Fibroblast of skin of right biceps (primary cell): Measurements from ENCODE around the gene IL18RAP.
A peak's percentile ranks its signal among the peaks of the same experiment; 100 is the strongest.

ENCODE experiments used
- DNase-seq: peaks from one replicate; pipeline ENCODE4 v3.0.0-alpha.2; 2013

IL18RAP gene

GRCh38 chr2:102423368-102423767 lies 408 bp downstream of the IL18RAP start:
- no peak for DNase-seq

- DNase-seq, result no peak
Measured at GRCh38 chr2:102424754-102425153, 1.8 kb downstream of the IL18RAP start.

GRCh38 chr2:102425441-102426132 lies 2.6 kb downstream of the IL18RAP start:
- no peak for DNase-seq

DNA sequence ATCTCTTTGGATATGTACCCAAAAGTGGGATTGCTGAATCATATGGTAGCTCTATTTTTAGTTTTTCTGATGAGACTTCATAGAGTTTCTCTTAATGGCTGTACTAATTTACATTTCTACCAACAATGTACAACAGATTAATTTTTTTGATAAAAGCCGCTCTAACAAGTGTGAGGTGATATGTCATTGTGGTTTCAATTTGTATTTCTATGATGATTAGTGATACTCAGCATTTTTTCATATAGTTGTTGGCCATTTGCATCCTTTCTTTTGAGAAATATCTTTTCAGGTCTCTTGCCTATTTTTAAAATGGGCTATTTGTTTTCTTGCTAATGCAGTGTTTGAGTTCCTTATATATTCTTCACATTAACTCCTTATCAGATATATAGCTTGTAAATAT lies 4.3 kb downstream of the IL18RAP start:
- no peak for DNase-seq

DNA sequence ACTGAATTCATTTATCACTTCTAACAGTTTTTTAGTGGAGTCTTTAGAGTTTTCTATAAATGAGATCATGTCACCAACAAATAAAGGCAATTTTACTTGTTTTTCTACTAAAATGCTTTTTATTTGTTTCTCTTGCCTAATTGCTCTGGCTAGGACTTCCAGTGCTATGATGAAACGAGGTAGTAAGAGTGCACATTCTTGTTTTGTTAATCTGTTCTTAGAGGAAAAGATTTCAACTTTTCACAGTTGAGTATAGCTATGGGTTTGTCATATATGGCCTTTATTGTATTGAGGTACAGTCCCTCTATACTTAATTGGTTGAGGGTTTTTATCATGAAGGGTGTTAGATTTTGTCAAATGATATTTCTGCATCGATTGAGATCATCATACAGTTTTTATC lies 5.6 kb downstream of the IL18RAP start:
- no peak for DNase-seq

DNA sequence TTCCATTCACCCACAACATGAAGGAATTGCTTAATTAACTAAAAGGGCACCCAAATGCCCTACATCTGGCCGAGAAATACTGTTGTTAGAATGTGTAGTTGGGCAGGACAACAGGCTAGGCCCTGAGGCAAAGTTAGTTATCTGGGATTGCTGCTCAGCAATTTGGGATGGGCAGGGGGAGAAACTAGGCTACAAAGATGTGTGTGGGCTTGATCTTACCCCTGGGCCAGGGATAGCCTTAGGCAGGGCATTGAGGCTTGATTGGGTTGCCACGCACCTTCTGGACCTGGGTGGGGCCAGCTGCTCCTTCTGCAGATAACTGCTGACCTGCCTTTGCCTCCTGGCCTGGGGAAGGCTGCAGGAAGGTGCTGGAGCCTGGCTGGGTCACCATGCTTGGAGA lies 9.4 kb downstream of the IL18RAP start:
- DNase-seq, result no peak

DNA sequence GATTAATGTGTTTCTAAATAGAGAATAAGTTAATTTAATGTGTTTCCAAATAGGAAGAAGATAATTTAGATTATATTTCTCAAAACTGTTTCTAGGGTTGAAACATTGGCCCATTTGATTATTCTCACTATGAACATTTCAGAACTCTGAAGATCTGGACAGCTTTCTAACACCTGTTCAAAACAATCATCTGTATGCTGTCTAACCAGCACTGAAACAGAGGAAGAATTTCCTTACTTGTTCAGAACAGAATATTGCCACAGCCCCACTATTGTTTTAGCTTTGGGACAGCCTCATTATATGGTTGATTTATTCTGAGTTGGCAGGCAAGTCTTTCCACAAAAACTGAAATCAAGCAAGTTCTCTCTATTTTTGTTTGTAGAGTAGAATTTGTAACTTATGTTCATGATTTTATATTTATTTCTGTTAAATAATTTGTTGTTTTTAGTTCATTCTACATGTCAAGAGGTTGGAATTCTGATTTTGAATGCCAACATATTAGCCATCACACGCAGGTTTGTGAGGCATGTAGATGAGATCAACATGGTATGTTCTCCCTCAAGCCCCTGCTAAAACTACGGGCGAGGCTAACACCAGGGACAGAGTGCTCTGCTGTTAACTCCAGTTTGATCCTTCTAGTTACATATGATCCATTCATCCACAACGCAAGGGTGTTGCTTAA lies 11.2 kb downstream of the IL18RAP start:
- no peak for DNase-seq

GRCh38 chr2:102434655-102435381 lies 11.9 kb downstream of the IL18RAP start:
- DNase-seq, result no peak

- DNase-seq, result no peak
Measured at GRCh38 chr2:102435741-102436140, 12.8 kb downstream of the IL18RAP start.

- DNase-seq, result peak; percentile 55
Measured at GRCh38 chr2:102436323-102436722, 13.4 kb downstream of the IL18RAP start.

DNA sequence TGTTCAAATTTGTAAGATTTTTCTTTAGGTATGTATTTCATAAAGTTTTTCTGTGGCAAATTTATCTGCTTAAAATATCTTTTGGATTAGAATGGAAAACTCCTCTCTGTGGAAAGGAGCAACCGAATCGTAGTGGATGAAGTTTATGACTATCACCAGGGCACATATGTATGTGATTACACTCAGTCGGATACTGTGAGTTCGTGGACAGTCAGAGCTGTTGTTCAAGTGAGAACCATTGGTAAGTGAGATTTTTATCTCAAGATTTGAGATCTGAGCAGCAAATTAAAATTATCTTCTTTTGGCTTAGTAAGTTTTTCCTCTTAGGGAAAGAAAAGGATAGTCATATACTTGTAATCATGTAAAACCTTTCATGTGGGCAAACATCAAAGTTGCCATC lies 14.2 kb downstream of the IL18RAP start:
- DNase-seq, result peak; percentile 7

DNA sequence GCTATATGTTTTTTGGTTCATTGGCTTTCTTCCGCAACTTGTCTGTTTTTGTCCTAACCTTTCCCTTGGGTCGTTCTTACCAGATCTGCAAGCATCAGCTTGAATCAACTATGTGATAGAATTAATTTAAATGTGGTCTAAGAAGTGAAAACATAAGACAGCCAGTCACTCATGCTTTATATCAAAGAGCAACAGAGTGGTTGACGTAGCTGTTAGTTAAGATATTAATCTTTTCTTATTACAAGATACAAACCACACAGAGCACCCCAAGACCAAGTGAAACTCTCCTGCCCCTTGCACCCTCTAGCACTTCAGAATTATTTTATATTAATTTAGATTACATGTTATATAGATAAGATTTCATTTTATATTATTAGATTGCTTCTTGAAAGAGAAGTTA lies 15.2 kb downstream of the IL18RAP start:
- DNase-seq, result no peak

DNA sequence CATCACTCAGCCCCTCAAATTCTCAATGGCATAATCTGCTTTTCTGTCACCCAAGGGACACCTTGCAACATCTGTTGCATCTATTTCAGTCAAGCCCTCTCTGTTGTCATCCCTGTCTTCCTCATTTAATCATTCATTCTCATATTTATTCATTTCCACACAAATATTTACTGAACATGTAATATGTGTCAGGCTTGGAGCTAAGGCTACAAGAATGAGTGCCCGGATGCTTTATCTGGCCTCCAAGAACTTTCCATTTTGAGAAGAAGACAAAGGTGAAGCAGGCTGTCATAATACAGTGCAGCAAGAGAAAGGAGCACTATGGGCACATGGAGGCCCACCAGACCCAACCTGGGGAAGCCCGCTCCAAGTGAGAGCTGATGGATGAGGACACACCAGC lies 15.6 kb downstream of the IL18RAP start:
- DNase-seq, result no peak

DNA sequence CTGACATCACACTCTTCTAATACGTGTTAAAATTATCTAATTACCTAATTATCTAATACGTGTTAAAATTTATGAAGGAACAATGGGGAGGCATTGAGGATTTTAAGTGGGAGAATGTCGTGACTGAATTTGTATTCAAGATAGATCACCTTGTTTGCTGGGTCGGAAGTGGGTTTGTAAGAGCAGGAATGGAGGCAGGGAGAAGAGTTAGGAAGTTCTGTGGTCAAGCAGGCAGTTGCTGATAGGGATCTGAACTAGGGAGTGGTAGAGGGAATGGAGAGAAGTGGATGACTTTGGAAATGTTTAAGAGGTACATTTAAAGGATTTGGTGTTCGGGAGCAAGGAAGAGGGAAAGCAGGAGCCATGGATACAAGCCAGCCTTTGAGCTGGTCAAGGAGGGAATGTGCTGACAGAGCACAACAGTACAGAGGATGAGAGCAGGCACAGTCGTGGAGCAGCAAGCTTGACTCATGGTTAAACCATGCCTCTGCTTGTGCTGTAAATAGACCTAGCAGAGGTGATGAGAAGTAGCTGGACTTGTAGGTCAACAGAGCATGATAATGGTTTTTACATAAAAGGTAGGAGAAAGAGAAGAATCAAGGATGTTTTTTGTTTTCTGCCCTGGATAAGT lies 16.2 kb downstream of the IL18RAP start:
- DNase-seq, result peak; percentile 79

DNA sequence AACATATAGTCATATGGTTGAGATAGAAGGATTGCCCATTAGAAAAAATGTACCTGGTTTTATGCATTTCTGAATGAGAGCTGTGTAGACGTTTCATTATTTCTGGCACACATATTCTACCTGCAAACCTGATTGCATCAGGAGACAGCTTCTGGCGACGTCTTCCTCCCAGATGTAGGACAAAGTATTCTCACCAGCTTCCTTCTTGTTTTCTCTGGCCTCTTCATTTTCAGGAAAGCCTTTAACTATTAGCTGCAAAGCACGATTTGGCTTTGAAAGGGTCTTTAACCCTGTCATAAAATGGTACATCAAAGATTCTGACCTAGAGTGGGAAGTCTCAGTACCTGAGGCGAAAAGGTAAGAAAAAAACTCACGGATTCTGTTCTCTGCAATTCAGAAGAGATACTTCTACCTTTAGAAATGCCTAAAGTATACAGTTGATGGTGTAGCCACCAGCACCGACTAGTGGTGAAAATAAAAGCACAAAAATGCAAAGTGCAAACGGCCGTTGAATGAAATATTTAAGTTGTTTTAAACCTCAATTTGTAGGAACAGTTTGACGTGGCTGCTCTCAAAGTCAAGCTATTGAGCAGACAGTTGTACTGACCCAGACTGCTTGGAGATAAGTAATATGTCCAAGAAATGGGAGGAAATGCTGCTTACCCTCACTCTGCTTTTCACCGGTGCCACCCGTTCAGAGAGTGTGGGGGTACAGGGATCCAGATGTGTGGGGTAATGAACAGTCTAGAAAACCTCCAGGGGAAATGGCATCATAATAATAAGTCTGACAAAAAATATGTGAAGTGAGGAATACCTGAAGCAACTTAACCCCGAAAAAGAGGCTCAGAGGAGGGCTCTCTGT lies 20.2 kb downstream of the IL18RAP start:
- DNase-seq, result peak; percentile 33

DNA sequence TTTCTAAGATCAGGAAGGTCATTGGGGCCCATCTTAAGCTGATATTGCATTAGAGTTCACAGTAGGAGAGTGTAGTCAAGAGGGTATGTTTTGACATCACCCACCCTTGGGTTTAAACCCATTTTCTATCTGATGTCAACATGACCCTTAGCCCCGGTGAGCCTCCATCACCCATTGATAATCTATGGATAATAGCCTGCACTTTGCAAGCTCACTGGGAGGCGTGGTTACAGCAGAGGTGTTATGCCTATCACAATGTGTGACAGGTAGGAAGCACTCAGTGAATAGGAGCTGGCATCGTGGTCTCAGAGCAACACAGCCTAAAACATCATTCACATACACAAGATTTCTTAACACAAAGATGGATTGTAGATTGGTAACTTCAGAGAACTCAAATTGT lies 21.3 kb downstream of the IL18RAP start:
- DNase-seq, result no peak

DNA sequence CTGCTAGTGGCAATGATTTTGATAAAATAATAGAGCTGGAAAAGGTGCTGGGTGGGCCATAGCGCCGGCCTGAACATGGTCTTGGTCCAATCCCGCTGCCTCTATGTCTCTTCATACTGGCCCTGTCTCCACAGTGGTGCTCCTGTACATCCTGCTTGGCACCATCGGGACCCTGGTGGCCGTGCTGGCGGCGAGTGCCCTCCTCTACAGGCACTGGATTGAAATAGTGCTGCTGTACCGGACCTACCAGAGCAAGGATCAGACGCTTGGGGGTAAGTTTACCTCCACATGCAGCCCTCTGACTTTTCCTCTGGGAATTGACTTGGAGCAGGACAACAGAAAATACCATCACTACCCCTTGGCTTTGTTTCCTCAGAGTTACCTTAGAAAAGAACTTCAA lies 24.0 kb downstream of the IL18RAP start:
- no peak for DNase-seq

- peak; percentile 21 for DNase-seq
Measured at GRCh38 chr2:102449370-102449974, 26.5 kb downstream of the IL18RAP start.

GRCh38 chr2:102451968-102452367 lies 29.0 kb downstream of the IL18RAP start:
- DNase-seq, result no peak

- no peak for DNase-seq
Measured at GRCh38 chr2:102453501-102453900, 30.5 kb downstream of the IL18RAP start.

DNA sequence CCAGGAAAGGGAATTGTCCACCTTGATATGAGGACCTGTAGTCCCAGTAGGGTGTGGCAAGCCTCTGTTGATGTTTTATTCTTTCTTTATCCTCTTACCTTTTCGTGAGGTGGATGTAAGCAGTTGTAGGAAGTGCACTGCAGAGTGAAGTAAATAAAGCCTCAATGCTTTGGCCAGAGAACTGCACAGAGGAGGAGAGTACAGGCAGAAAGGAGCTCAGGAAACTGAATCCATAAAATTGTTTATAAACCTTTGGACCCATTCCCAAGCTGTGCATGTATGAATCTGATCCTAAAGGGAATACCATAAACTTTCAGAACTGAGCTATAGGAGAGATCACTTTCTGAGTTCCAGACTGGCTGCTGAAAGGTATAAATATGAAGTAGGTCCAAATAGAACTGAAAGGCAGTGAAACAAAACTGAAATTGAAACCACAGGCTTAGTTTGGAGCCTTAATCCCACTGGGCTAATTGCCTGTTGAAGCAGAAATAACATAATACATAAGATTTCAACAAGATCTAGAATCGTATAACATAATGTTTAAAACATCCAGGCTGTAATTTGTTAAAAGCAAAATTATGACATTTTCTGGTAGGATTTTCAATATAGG lies 32.2 kb downstream of the IL18RAP start:
- no peak for DNase-seq

GRCh38 chr2:102460467-102460866 lies 37.5 kb downstream of the IL18RAP start:
- DNase-seq, result no peak
